IPS DF 4.7 (cell line): ENCODE results near the gene JARID2.

Source experiments
- DNase-seq: peaks from one replicate; pipeline ENCODE4 v3.0.0-alpha.2; 2013; ENCODE audit warnings: low spot score; ENCODE audit errors: extremely low read depth

Gene JARID2

DNA sequence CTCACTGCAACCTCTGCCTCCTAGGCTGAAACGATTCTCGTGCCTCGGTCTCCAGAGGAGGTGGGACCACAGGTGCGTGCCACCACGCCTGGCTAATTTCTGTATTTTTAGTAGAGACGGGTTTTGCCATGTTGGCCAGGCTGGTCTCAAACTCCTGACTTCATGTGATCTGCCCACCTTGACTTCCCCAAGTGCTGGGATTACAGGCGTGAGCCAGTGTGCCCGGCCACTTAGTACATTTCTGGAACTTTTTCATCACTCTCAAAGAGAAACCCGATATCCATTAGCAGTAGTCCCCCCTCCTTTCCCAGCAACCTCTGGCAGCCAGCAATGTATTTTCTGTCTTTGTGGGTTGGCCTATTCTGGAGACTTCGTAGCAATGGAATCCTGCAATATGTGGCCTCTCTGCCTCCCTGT, 109.8 kb downstream of the JARID2 start:
- no peak for DNase-seq

DNA sequence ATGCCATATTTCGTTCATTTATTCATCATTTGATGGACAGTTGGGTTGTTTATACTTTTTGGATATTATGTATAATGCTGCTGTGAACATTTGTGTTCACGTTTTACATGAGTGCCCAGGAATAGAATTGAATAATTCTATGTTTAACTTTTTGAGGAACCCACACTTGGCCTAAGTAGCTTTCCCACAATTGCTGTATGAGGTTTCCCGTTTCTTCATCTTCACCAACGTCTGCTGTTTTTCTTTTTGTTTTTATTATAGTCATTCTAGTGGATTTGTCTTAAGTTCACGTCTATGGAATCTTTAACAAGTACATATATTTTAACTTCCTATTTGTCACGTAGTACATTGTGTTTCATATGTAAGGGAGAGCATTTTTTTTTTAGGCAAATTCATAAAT, 110.3 kb downstream of the JARID2 start:
- no peak for DNase-seq

DNA sequence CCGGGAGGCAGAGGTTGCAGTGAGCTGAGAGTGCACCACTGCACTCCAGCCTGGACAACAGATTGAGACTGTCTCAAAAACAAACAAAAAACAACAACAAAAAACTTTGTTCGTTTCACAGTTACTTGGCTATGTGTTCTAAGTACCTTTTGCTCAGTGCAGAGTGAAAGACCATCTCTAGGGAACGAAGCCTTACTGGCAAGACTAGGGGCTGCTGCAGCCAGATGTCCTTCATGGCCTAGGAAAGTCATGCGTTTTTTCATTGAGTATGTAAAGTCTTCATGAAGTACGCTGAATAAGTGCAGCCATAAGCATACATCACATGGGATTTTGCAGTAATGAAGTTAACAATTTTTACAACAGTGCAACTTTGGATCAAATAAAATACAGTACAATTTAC, 111.1 kb downstream of the JARID2 start:
- no peak for DNase-seq

DNA sequence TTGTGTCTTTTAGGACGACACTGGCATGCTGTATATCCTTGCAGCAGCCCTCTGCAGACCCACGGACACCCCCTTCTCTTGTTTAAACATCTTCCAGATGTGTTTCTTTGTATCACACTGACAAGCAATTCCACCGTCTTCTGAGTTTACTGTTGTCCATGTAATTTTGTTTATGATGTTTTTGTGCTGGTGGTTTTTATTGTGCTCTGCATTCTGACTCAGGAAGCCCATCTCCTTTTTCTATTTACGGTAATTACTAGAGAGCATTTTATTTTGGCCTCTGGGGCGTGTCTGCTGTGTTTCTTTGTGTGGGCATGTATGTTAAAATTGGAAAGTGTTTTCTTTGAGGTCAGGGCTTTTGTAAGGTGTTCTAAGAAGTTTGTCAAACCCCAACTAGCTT, 111.9 kb downstream of the JARID2 start:
- no peak for DNase-seq

DNA sequence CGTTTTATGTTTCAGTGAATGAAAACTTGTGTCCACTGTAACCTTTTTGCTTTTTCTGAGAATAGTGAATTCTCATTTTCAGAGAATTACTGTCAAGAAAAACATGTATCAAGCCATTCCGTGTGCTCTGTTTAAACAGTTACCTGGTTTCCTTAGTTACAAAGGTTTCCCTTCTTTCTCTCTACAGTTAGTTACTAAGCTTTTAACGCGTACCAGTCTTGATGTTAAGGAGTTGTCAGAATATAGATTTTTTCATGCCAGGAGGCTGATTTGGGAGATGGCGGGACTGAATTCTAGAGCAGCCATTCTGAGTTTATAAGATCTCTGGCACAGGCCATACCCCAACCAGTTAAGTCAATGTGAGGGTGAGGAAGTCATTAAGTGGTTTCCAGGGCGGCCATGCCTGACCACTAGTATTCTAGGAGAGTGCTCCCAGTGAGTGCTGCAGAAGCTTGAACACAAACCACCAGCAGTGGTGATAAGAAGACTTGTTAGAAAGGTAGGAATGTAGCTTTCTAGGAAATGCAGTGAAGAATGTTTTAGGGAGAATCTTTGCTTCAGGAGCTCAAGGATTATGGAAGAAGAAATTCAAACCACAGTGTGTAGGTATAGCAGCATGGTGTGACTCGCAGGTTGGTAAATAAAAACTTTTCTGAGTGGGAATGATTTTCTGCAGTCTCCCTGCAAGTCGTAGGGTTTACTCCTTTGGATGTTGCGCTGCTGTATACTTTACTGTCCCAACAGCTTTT, 112.9 kb downstream of the JARID2 start:
- no peak for DNase-seq

DNA sequence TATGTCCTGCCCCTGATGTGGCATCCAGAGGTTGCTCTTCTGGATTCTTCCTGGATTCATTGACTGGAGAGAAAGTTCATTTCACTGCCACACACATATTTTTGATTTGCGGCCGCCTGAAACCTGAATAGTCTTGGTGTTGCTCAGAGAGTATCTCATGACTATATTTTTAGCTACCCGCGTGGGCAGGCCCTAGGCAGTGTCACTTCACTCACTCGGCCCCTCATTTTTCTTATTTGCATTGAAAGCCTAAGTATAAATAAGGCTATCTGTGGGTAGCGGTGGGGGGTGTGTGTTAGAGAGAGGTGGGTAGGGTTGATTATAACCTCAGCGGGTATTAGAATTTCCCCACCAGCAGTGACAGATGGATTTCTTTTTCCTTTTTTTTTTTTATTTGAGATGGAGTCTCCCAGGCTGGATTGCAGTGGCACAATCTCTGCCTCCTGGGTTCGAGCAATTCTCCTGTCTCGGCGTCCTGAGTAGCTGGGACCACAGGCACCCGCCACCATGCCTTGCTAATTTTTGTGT, 113.5 kb downstream of the JARID2 start:
- no peak for DNase-seq

DNA sequence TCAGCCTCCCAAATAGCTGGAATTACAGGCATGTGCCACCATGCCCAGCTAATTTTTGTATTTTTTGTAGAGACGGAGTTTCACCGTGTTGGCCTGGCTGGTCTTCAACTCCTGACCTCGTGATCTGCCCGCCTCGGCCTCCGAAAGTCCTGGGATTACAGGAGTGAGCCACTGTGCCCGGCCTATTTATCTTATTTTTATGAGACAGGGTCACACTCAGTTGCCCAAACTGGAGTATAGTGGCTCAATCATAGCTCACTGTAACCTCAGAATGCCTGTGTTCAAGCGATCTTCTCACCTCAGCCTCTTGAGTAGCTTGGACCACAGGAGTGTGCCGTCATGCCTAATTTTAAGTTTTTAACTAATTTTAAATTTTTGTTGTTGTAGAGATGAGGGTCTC, 114.4 kb downstream of the JARID2 start:
- DNase-seq: no peak

DNA sequence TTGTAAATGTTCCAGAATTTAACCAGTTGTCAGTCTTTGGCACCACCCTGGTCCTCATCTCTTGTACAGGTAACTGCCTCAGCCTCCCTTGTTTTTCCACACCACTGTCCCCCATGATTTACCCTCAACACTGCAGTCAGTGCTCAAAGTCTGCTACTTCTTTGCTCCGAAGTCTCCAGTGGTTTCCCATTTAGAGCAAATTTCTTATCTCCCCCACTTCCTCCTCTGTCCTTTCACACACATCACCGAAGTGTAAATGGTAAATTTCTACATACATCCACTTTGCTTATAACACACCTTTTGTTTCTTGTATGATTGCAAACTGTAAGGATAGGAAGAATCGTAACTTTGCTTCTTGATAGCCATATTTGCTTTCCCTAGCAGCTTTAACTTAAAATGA, 115.3 kb downstream of the JARID2 start:
- DNase-seq: no peak

DNA sequence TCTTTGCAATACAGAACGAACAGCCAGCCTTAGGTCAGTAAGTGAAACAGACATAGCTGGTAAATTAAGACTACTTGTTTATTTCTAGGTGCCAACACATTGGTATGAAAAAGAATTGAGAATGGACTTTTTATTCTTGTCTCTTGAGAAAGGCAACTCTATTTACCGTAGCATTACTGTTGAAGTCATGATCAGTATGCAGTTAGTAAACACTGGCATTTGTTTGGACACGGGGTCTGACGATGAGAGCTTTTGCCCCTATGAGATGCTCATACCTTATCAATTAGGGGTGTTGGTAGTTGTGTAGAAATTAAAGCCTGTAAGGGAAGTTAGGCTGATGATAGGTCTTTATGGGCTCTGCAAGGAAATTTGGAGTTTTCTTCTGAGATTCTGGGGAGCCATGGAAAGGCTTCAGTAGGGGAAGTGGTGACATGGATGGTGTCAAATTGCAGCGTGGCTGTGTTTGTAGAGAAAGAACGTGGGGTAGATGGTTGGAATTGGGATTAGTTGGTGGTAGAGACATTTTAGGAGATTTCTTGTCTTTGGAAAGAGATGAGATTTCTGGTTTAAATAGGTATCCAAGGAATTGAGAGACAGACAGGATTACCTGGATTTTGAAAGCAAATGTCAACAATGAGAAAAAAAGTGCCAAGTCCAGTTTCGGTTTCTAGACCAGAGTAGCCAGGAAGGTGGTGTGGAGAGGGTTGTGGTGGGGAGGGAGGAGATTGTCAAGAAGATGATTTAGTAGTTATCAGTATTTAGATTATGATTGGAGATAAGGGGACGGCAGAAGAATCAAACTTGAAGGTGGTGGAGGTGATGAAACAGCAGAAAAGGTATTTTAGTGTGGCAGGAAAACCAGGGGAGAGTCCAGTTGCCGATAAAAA, 116.6 kb downstream of the JARID2 start:
- no peak for DNase-seq

DNA sequence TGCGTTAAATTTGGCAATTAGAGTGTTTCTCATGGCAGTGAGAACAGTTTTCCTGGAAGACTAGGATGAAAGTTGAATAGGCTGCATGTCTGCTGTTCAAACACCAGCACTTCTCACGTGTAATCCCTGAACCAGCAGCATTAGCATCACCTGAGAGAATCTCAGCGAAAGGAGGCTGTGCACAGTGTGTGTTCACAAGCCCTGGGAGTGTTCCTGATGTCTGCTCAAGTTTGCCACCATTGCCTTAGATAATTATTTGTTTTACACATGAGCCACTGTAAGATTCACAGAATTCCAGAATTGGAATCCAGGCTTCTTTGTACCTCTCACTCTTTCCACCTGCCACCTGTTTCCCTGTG, 117.3 kb downstream of the JARID2 start:
- DNase-seq: no peak

DNA sequence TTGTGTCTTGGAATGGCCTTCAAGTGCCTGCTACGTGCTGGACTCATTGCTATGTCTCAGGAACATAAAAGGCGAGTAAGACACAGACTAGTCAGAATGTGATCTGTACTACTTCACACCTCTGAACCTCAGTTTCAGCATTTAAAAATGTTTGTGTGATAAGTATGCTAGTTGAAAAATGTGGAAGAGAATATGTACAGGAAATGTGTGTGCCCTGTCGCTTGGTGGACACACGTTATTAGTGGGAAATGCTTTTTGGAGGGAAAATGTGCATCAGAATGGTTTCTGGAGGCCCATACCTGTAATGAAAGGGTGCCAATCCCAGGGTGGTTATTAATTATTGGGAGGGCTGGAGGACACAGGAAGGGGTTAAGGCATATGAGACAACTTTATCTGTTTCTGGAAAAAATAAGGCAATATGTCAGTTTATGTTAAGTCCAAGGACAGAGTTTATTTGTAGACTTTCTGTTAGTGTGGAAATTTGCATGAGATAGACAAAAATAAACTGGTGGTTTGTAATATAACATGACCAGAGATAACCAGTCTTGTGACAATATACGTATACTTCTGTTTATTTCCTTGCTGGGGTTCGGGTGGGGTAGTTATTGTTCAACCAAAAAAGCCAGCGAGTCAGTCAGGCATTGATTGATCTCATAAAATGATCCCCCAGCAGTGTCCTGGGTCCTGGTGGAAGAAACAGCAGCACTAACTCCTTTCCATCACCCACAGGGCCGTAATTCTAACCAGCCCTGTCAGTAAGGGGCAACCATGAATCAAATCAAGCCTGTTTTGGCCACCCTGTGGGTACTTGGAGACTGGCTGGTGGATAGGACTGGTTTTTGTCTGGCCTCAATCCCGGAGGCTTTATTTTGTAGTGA, 117.9 kb downstream of the JARID2 start:
- DNase-seq: no peak

DNA sequence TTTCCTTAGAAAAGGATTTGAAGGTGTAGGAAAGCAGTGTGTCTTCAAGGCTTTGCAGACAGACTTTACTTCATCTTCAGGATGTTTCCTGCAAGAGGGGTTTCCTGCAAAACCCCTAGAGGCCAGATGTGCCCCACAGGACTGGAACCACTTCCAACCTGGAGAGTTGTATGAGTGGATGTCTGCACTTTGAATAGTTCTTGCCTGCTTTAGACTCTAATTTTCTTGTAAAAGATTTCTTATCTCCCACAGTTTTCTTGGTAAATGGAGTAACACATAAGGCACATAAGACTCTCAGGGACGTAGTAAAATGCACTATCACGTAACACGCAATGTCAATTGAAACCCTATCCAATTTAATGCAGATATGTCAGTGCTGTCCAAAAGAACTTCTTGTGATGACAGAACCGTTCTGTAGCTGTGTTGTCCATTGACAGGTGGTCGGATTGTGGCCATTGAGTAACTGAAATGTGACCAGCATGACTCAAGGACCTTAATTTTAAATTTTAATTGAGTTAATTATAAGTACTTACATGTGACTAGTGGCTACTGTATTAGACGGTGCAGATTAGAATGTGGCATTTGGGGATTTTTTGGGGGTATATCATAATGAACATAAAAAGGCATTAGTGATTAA, 118.7 kb downstream of the JARID2 start:
- no peak for DNase-seq

DNA sequence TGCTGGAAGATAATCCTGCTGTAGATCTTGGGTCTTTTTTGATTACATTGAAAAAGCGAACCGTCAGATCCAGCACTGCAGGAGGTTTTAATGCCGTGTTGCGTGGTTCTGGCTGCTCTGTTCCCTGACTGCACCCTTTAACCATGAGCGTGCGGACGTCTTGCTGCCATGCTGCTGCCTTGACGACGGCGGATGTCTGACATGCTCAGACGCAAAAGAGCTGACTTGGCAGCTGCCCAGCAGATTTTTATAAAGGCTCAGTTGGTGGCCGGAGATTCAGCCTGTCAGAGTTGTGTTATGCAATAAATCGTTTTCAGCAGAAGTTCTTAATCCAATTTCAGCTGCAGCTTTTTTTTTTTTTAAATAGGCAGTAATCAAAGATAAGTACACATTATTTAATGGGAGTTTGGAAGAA, 119.4 kb downstream of the JARID2 start:
- DNase-seq: no peak

DNA sequence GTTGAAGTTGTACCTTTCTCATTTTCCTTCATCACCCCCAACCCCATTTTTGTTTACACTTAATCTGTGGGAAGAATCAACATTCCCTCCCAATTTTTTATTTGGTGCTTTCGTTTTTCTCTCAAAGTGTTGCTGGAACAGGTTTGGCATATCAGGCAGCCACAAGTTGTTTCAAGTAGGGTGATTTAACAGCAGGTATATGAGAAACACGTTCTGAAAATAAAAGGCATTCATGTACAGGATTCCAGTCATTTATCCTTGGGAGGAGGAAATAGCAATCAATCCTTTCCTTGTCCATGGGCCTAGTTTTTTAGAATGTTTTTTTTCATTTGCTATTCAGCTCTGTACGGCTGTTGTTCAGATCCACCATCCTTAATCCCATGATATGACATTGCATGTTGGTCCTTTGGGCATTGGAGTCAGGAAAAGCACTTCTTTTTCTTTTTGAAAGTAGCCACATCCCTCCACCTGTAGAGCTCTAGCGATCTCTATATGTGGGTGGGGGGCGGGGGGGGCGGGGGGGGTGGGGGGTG, 120.2 kb downstream of the JARID2 start:
- no peak for DNase-seq

DNA sequence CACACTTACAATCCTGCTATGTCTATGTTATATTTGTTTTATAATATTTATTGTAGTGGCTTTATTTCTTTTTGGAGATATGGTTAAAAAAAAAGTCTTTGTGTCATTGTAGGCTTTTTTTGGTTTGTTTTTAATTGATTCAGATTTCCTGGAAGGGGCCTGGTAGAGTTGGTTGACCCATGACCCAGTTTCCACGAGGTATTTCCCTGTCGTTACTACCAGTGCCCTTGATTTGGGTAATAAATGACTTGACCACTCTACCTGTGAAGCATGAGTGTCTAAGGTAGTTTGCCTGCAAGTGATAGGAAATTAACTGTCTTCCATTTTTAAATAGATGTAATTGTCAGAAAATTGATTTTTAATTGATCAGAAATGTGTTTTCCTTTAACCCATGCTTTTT, 121.0 kb downstream of the JARID2 start:
- no peak for DNase-seq

DNA sequence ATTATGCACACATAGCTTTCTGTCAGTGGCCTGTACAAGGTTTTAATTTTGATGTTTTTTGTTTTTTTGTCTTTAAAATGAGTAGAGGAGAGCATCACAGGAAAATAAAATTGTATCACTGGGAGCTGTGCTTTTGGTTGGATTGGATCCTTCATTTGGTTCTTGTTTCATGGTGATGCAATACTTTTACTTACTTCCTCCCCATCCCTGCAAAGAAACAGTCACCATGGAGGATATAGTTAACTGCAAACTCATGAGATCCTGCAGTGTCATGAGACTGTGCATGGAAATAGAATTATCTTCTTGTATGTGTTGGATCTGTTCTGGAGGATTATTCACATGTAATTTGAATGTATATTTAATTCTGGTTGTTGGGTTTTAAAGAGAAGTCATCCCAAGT, 122.3 kb downstream of the JARID2 start:
- no peak for DNase-seq

DNA sequence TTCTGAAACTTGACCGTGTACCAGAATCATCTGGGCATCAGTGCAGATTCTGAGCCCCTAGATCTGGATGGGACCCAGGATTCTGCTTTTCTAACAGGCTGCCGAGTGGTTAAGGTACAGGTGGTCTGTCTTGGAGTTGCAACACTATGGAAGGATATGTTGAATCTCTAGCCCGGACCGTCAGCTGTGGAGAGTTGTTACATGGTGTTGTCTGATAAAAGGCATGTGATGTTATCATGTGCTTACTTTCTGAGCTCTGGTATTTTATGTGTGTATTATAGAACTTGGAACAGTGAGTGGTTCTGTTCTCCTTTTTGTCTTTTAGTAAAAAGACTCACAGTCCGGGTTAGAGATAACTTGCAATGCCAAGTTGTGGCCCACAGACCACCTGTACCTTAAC, 123.0 kb downstream of the JARID2 start:
- DNase-seq: no peak

DNA sequence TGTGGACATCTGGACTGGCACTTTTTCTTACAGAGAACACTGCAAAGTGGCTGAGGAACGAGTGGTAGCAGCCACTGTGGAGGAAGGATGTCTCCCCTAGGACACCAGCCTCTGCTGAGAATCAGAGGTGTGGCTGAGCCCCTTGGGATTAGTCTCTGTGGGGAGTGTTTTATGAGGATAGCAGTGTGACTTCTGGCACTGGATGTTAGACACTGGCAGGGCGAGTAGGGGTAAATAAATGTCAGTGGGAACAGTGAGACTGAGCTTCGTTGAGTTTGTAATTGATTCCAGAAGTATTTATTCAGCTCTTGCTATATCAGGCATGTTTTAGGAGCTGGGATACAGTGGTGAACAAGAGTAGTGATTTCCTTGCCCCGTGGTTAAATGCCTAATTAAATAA, 124.0 kb downstream of the JARID2 start:
- no peak for DNase-seq

DNA sequence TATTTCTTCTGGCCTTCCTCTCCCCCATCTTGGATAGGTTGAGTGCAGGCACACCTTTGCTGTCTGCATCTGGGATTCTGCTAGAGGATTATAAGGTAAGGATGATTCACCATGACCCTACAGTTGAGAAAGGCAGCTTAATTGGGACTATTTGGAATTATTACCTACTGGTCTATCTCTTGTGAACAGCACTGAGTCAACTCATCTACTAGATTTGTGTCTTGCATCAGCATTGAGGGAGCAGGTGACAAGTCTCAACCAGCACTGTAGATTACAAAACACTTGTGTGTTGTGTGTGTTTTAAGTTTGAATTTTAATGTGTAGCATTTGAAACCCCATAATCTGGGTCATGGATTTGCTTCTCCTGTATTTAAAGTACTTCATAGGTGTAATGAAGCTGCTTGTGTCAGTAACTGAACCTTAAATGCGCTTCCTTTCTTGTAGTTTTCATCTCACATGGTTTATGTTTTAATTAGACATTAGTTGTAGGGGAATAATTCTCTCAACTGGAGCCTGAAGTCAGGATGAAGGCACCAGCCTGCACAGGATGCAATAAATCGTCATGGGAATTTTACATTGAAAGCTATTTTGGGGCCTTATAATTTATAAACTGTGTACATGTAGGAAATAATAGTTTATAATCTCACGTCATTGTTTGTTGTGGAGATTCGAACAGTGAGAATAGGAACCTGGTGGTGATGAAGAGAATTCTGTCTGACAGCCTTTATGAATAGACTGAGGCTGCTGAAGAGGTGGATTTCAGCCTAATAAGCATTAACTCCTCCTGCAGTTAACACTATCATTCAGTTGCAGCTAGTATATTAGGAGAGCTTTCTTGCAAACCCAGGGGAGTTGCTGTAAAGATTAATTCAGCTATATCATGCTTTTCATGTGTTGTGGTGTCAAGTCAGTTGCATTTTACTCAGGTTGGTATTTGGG, 125.1 kb downstream of the JARID2 start:
- no peak for DNase-seq

DNA sequence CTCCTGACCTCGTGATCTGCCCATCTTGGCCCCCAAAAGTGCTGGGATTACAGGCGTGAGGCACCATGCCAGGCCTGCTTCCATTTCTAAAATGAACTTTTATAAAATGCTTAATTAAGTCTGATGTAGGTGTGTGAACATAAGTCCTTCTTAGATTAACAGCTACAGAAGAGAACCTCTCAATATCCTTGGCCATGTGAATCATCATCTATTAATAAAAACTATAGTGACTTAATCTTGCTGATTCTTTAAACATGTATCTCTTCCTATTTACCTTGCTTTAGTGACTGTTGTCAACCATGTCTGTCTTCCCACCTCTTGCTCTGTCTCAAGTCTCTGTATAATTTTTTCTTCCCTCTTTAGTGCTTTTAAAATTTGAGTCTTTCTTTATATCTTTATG, 127.1 kb downstream of the JARID2 start:
- DNase-seq: no peak
